Subcutaneous adipose tissue (tissue), 4 donors: ENCODE data around the gene DMBX1. TPM values are rescaled to one million over a fixed set of nuclear protein-coding genes. Genes with fewer than 3 reads are reported as not detected.

Experiments
- CTCF ChIP-seq: fragments of 450-650 bp; IDR thresholded peaks from one replicate; pipeline ENCODE4 v1.5.1; 2016; ENCODE audit warnings: low read depth, mild to moderate bottlenecking, control low read depth, antibody characterized with exemption, moderate library complexity
- total RNA-seq, 4 donors: library from RNA; depleted of rRNA; stranded (reverse); fragments of >200 nt; gene quantifications; one replicate each; pipeline ENCODE4 v1.1.0, GENCODE V29; 2016

DMBX1 gene
- total RNA-seq, 4 donors from 2014 or later, result not detected

GRCh38 chr1:46453449-46453848, 36.2 kb upstream of the DMBX1 start:
- no peak for TF ChIP-seq CTCF

GRCh38 chr1:46455951-46456350, 33.7 kb upstream of the DMBX1 start:
- no peak for TF ChIP-seq CTCF

- TF ChIP-seq CTCF, result no peak
Observed at GRCh38 chr1:46456411-46456963, 33.1 kb upstream of the DMBX1 start.

GRCh38 chr1:46457178-46457577, 32.5 kb upstream of the DMBX1 start:
- TF ChIP-seq CTCF, result no peak

GRCh38 chr1:46458190-46458589, 31.4 kb upstream of the DMBX1 start:
- TF ChIP-seq CTCF, result no peak

- no peak for TF ChIP-seq CTCF
Observed at GRCh38 chr1:46458846-46459245, 30.8 kb upstream of the DMBX1 start.

GRCh38 chr1:46459315-46459714, 30.3 kb upstream of the DMBX1 start:
- no peak for TF ChIP-seq CTCF
